Small intestine (tissue), 7 donors: Measurements from ENCODE around the gene MICU1. TPM values are rescaled to one million over a fixed set of nuclear protein-coding genes. Genes with fewer than 3 reads are reported as not detected.
A peak's percentile ranks its signal among the peaks of the same experiment; 100 is the strongest.

Experiments used
- DNase-seq, 2 donors: peaks; one replicate each; pipeline versions ENCODE4 v3.0.0 to v3.0.0-alpha.2; 2013
- FAIRE-seq: peaks from 2 replicates; lab custom pipeline; 2012; peaks lifted over from hg19 to GRCh38; lab: Jason Lieb, UNC
- H3K27ac ChIP-seq, 3 donors: one replicate each; pipeline ENCODE4 v1.5.1; 2013; ENCODE audit warnings: low read length in 2 of 3, mild to moderate bottlenecking in 2 of 3, control low read depth in 1 of 3, inconsistent platforms in 1 of 3, low read depth in 1 of 3, moderate library complexity in 1 of 3
- H3K27me3 ChIP-seq, 3 donors: one replicate each; pipeline ENCODE4 v1.6.1; 2013; ENCODE audit warnings: low read length in 3 of 3, inconsistent platforms in 1 of 3; ENCODE audit not compliant: control insufficient read depth in 3 of 3, insufficient read depth in 3 of 3
- H3K36me3 ChIP-seq, 3 donors: one replicate each; pipeline ENCODE4 v1.6.1; 2013; ENCODE audit warnings: low read length in 3 of 3, inconsistent platforms in 1 of 3, low read depth in 1 of 3, mild to moderate bottlenecking in 1 of 3, moderate library complexity in 1 of 3; ENCODE audit not compliant: control insufficient read depth in 3 of 3, insufficient read depth in 2 of 3
- H3K4me1 ChIP-seq, 3 donors: one replicate each; pipeline ENCODE4 v1.6.1; 2013; ENCODE audit warnings: low read length in 2 of 3, inconsistent platforms in 1 of 3, low read depth in 1 of 3, mild to moderate bottlenecking in 1 of 3, moderate library complexity in 1 of 3; ENCODE audit not compliant: control insufficient read depth in 3 of 3, insufficient read depth in 2 of 3
- H3K4me3 ChIP-seq, 3 donors: one replicate each; pipeline ENCODE4 v1.5.1; 2013; ENCODE audit warnings: low read length in 3 of 3, control low read depth in 1 of 3, inconsistent platforms in 1 of 3, low read depth in 1 of 3, mild to moderate bottlenecking in 1 of 3, moderate library complexity in 1 of 3
- H3K9me3 ChIP-seq, 2 donors: one replicate each; pipeline ENCODE4 v1.6.1; 2013; ENCODE audit warnings: low read depth in 1 of 2, low read length in 1 of 2; ENCODE audit not compliant: control insufficient read depth in 2 of 2, insufficient read depth in 1 of 2
- WGBS, 3 donors: extraction: QIAGEN DNeasy Blood & Tissue Kit; methylation state at CpG; one replicate each; pipeline ENCODE4 v1.1.7; 2013; 5-methylcytosine and 5-hydroxymethylcytosine counted together
- polyA plus RNA-seq, 4 donors: library from polyadenylated mRNA; stranded (reverse) in 3 of 4; unstranded in 1 of 4; fragments of 200-250 nt in 3 of 4; fragments of 120-200 nt in 1 of 4; gene quantifications; one replicate each; pipeline versions ENCODE4 v1.2.1 to v1.2.3, GENCODE V29; 2013
- donor health status: healthy with polysubstance abuse.
- donor health status: control.
- donor health status: control.
- donor health status: Bipolar disorder and iron deficiency.
- donor health status: healthy.

MICU1 gene
- polyA plus RNA-seq, 4 donors, result 32.5 to 64.1 (median 45.1) TPM

- Histone ChIP-seq H3K4me3 (no peak overlapping the region), H3K4me1 (peaks cover 4 to 27% (median 15%) of the 10 kb centered on the region in 3 donors), H3K9me3 (no peaks in the 10 kb centered on the region), H3K36me3 (peaks cover 8 to 69% (median 11%) of the 10 kb centered on the region in 3 donors), H3K27ac (peak overlapping the region; percentile 24 to 94 (median 47)), H3K27me3 (no peaks in the 10 kb centered on the region)
- DNase-seq (peak in 1 of 2 donors; percentile 77), FAIRE-seq (no peak)
- WGBS, 3 donors, result 48 to 64% (median 58%) methylated on average over 13 to 16 of the region's 16 CpGs
Measured at GRCh38 chr10:72334825-72335393, 291.0 kb downstream of the MICU1 start.

GRCh38 chr10:72334196-72334824 is 291.6 kb downstream of the MICU1 start:
- Histone ChIP-seq H3K27ac (peak overlapping the region; percentile 13 to 94 (median 47)), H3K36me3 (peaks cover 8 to 63% (median 11%) of the 10 kb centered on the region in 3 donors), H3K4me1 (peaks cover 4 to 27% (median 15%) of the 10 kb centered on the region in 3 donors), H3K4me3 (no peak overlapping the region), H3K9me3 (no peaks in the 10 kb centered on the region), H3K27me3 (no peaks in the 10 kb centered on the region)
- WGBS, 3 donors, result 62 to 82% (median 69%) methylated on average over 17 of the region's 17 CpGs
- no peak for DNase-seq
- no peak for FAIRE-seq

GRCh38 chr10:72333112-72334015 is 292.5 kb downstream of the MICU1 start:
- H3K4me1 ChIP-seq, result peaks cover 4 to 35% (median 15%) of the 10 kb centered on the region in 3 donors
- no peaks in the 10 kb centered on the region for H3K9me3 ChIP-seq
- no peak overlapping the region for H3K4me3 ChIP-seq
- WGBS, 3 donors, result 80 to 86% (median 85%) methylated on average over 19 of the region's 19 CpGs
- FAIRE-seq (no peak), DNase-seq (no peak)
- H3K27ac ChIP-seq, result peak overlapping the region; percentile 23 to 89 (median 46)
- no peaks in the 10 kb centered on the region for H3K27me3 ChIP-seq
- H3K36me3 ChIP-seq, result peaks cover 7 to 53% (median 10%) of the 10 kb centered on the region in 3 donors

- no peak overlapping the region for H3K4me3 ChIP-seq
- DNase-seq (no peak), FAIRE-seq (no peak)
- WGBS, 3 donors, result 58 to 62% (median 59%) methylated on average over 12 of the region's 12 CpGs
- peaks cover 4 to 41% (median 15%) of the 10 kb centered on the region in 3 donors for H3K4me1 ChIP-seq
- H3K27me3 ChIP-seq, result no peaks in the 10 kb centered on the region
- H3K36me3 ChIP-seq, result peaks cover 3 to 46% (median 4%) of the 10 kb centered on the region in 3 donors
- no peaks in the 10 kb centered on the region for H3K9me3 ChIP-seq
- peak overlapping the region; percentile 38 to 89 (median 57) for H3K27ac ChIP-seq
Measured at GRCh38 chr10:72332423-72333111, 293.3 kb downstream of the MICU1 start.

- H3K4me1 ChIP-seq, result peaks cover 4 to 41% (median 12%) of the 10 kb centered on the region in 3 donors
- no peak overlapping the region for H3K4me3 ChIP-seq
- FAIRE-seq, result no peak
- H3K27ac ChIP-seq, result peak overlapping the region; percentile 38 to 89 (median 57)
- peak; percentile 83 to 91 for DNase-seq
- H3K9me3 ChIP-seq, result no peaks in the 10 kb centered on the region
- H3K27me3 ChIP-seq, result no peaks in the 10 kb centered on the region
- WGBS, 3 donors, result 3 to 15% (median 10%) methylated on average over 27 of the region's 27 CpGs
- H3K36me3 ChIP-seq, result peaks cover 3 to 38% (median 4%) of the 10 kb centered on the region in 3 donors
Measured at GRCh38 chr10:72331575-72332422, 294.1 kb downstream of the MICU1 start.

GRCh38 chr10:72330069-72330426 is 295.8 kb downstream of the MICU1 start:
- H3K4me3 ChIP-seq, result no peak overlapping the region
- DNase-seq, result no peak
- no peak for FAIRE-seq
- H3K27me3 ChIP-seq, result no peaks in the 10 kb centered on the region
- WGBS, 3 donors, result 85 to 90% (median 89%) methylated on average over 2 of the region's 2 CpGs
- H3K36me3 ChIP-seq, result peaks cover 3 to 21% (median 4%) of the 10 kb centered on the region in 3 donors
- H3K4me1 ChIP-seq, result peaks cover 4 to 46% (median 9%) of the 10 kb centered on the region in 3 donors
- H3K27ac ChIP-seq, result peak overlapping the region in 1 of 3 donors; percentile 8
- no peaks in the 10 kb centered on the region for H3K9me3 ChIP-seq

GRCh38 chr10:72329290-72330068 is 296.4 kb downstream of the MICU1 start:
- 87 to 95% (median 91%) methylated on average over 11 of the region's 11 CpGs for WGBS, 3 donors
- FAIRE-seq (no peak), DNase-seq (no peak)
- Histone ChIP-seq H3K4me1 (peaks cover 4 to 40% (median 9%) of the 10 kb centered on the region in 3 donors), H3K27ac (peak overlapping the region in 1 of 3 donors; percentile 47), H3K27me3 (no peaks in the 10 kb centered on the region), H3K36me3 (peaks cover 3 to 15% (median 4%) of the 10 kb centered on the region in 3 donors), H3K9me3 (no peaks in the 10 kb centered on the region), H3K4me3 (no peak overlapping the region)
